GM12864 (cell line): ENCODE results near the gene GOLGA5.
"Not testable (repeated sequence)": the region's sequence is repeated elsewhere in the genome, so short reads cannot be mapped to it uniquely, and the experiment has no call there.

Experiments
- DNase-seq: peaks from one replicate; pipeline ENCODE4 v3.0.0-alpha.2; 2011; ENCODE audit warnings: low read depth
- H3K4me3 ChIP-seq: 2 replicates; pipeline ENCODE4 v1.5.1; 2011; ENCODE audit warnings: mild to moderate bottlenecking, low read depth, low read length, control low read depth
- CTCF ChIP-seq: IDR thresholded peaks from 2 replicates; pipeline ENCODE4 v1.5.1; 2011; ENCODE audit warnings: low read depth, mild to moderate bottlenecking, moderate library complexity, low read length, control low read depth, inconsistent platforms; ENCODE audit errors: missing control alignments

The GOLGA5 gene

GRCh38 chr14:92850492-92850891 lies 56.4 kb downstream of the GOLGA5 start:
- DNase-seq, result no peak
- TF ChIP-seq CTCF, result no peak

DNA sequence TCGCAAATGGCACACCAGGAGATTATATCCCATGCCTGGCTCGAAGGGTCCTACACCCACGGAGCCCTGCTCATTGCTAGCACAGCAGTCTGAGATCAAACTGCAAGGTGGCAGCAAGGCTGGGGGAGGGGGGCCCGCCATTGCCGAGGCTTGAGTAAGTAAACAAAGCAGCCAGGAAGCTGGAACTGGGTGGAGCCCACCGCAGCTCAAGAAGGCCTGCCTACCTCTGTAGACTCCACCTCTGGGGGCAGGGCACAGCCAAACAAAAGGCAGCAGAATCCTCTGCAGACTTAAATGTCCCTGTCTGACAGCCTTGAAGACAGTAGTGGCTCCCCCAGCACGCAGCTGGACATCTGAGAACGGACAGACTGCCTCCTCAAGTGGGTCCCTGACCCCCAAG lies 59.0 kb downstream of the GOLGA5 start:
- DNase-seq, H3K4me3 ChIP-seq: not testable (repeated sequence)

More at GRCh38 chr14:92850492-92850891, 56.4 kb downstream of the GOLGA5 start:
- H3K4me3 ChIP-seq, result no peak overlapping the region

DNA sequence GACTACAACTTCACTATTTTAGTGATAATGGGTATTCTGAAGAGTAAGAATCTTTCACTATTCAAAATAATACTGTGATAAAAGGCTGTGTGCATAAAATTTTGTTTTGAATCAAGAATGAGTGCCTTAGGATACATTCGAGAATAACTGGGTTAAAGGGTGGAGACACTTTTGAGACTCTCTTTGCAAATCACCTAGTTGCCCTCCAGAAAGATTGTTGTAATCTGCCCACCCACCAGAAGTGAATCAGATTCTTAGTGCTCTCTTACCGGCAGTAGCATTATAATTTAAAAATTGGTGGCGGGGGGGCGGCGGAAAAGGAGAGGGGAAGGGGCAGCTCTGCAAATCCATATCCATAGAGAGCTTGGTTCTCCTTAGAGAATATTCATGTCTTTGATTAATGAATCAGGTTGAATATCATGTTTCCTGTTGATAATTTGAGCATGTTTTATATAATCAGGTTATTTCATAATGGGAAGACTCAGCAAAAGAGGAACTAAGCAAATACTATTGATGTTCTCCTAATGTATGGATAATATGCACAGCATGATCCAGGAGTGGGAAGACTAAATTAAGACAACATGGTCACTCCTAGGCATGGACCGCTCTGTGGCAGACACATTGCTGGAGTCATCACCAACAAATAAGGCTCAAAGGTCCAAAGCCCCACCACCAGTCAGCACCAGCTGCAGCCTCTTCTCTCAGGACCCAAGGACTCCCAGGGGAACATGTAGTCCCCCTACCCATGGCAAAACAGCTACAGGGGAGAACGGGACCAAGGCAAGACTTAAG lies 66.1 kb downstream of the GOLGA5 start:
- TF ChIP-seq CTCF, result no peak
- H3K4me3 ChIP-seq, result no peak overlapping the region
- no peak for DNase-seq

GRCh38 chr14:92861856-92862745 lies 68.0 kb downstream of the GOLGA5 start:
- TF ChIP-seq CTCF, result no peak
- no peak overlapping the region for H3K4me3 ChIP-seq
- no peak for DNase-seq

GRCh38 chr14:92863286-92864080 lies 69.4 kb downstream of the GOLGA5 start:
- DNase-seq, result no peak

GRCh38 chr14:92865674-92866073 lies 71.6 kb downstream of the GOLGA5 start:
- no peak overlapping the region for H3K4me3 ChIP-seq
- no peak for TF ChIP-seq CTCF
- DNase-seq, result no peak

More at GRCh38 chr14:92863286-92864080, 69.4 kb downstream of the GOLGA5 start:
- no peak overlapping the region for H3K4me3 ChIP-seq
- no peak for TF ChIP-seq CTCF

GRCh38 chr14:92866181-92866752 lies 72.2 kb downstream of the GOLGA5 start:
- DNase-seq, result no peak
- no peak overlapping the region for H3K4me3 ChIP-seq
- no peak for TF ChIP-seq CTCF
